Endothelial cell of umbilical vein (primary cell): Measurements from ENCODE around the gene GPR108. TPM values are rescaled to one million over a fixed set of nuclear protein-coding genes. Genes with fewer than 3 reads are reported as not detected.

Source experiments
- BruUV-seq: library from RNA; stranded (reverse); fragments of 400-500 nt; replicated peaks from 2 replicates; lab custom pipeline; 2021; lab: Mats Ljungman, UMichigan
- CTCF ChIA-PET: fragments of 300-600, 350-600 bp; sonication (Branson Sonifier 250); formaldehyde crosslinking; loops from one replicate; lab custom pipeline; 2021; ENCODE audit warnings: antibody characterized with exemption, inconsistent platforms; lab: Charles Lee
- POLR2A ChIA-PET: fragments of 300-600, 350-600 bp; sonication (Branson Sonifier 250); formaldehyde crosslinking; loops from one replicate; lab custom pipeline; 2021; ENCODE audit warnings: antibody characterized with exemption, inconsistent platforms; lab: Charles Lee
- DNase-seq: peaks from one replicate; pipeline ENCODE4 v3.0.0-alpha.2; 2011; ENCODE audit warnings: low read depth, low spot score
- FAIRE-seq: peaks from 2 replicates; lab custom pipeline; 2011; peaks lifted over from hg19 to GRCh38; lab: Jason Lieb, UNC
- H2AFZ ChIP-seq: 2 replicates; pipeline ENCODE4 v1.6.0; 2012; ENCODE audit warnings: low read depth, low read length, control low read depth, inconsistent platforms
- H3K27ac ChIP-seq: 2 replicates; pipeline ENCODE4 v1.5.1; 2011; ENCODE audit warnings: low read depth, mild to moderate bottlenecking, control low read depth, low read length, moderate library complexity; ENCODE audit not compliant: insufficient read depth
- H3K27me3 ChIP-seq, 2 experiments: 2 replicates each; pipeline versions ENCODE4 v1.6.0 to v1.6.1; 2011; ENCODE audit warnings: low read length in 2 of 2, mixed read lengths in 1 of 2; ENCODE audit not compliant: control insufficient read depth in 2 of 2, insufficient read depth in 2 of 2
- H3K36me3 ChIP-seq, 2 experiments: 2 replicates in 1 of 2; 3 replicates in 1 of 2; pipeline ENCODE4 v1.5.1; 2011; ENCODE audit warnings: low read length in 2 of 2, mild to moderate bottlenecking in 1 of 2, moderate library complexity in 1 of 2; ENCODE audit not compliant: control insufficient read depth in 2 of 2, insufficient read depth in 2 of 2; ENCODE audit errors: extremely low read depth in 1 of 2
- H3K4me1 ChIP-seq: 3 replicates; pipeline ENCODE4 v1.5.1; 2011; ENCODE audit warnings: mild to moderate bottlenecking, low read length; ENCODE audit not compliant: control insufficient read depth, insufficient read depth; ENCODE audit errors: extremely low read depth
- H3K4me2 ChIP-seq: 2 replicates; pipeline ENCODE4 v1.6.1; 2011; ENCODE audit warnings: low read length, control low read depth, mixed read lengths; ENCODE audit not compliant: insufficient read depth
- H3K4me3 ChIP-seq, 3 experiments: fragments of 200-600 bp in 1 of 3; sonication (generic), shearing (Covaris generic) in 1 of 3; replicated peaks in 1 of 3; 2 replicates each; pipeline ENCODE4 v1.5.1; 2011 to 2016; ENCODE audit warnings: control low read depth in 3 of 3, low read length in 3 of 3, mild to moderate bottlenecking in 2 of 3, inconsistent platforms in 1 of 3, low read depth in 1 of 3, moderate library complexity in 1 of 3; ENCODE audit not compliant: insufficient read depth in 1 of 3
- H3K79me2 ChIP-seq: 2 replicates; pipeline ENCODE4 v1.6.0; 2012; ENCODE audit warnings: low read length, inconsistent platforms; ENCODE audit not compliant: control insufficient read depth, insufficient read depth
- H3K9ac ChIP-seq: replicated peaks from 2 replicates; pipeline ENCODE3; 2011; ENCODE audit warnings: low read length, control low read depth; ENCODE audit not compliant: insufficient read depth; ENCODE audit errors: extremely low read depth
- H3K9me1 ChIP-seq: replicated peaks from 3 replicates; pipeline ENCODE4 v1.6.0; 2011; ENCODE audit warnings: mild to moderate bottlenecking, low read length; ENCODE audit not compliant: control insufficient read depth, insufficient read depth; ENCODE audit errors: extremely low read depth
- H3K9me3 ChIP-seq: replicated peaks from 2 replicates; pipeline ENCODE4 v1.5.1; 2012; ENCODE audit warnings: low read length, inconsistent platforms; ENCODE audit not compliant: control insufficient read depth, insufficient read depth
- H4K20me1 ChIP-seq: replicated peaks from 2 replicates; pipeline ENCODE3; 2011; ENCODE audit warnings: mild to moderate bottlenecking, low read length; ENCODE audit not compliant: control insufficient read depth, insufficient read depth; ENCODE audit errors: extremely low read depth
- EZH2 ChIP-seq: IDR thresholded peaks from 2 replicates; pipeline ENCODE4 v1.6.1; 2012; ENCODE audit warnings: borderline replicate concordance, low read depth, mild to moderate bottlenecking, moderate library complexity, low read length, inconsistent platforms; ENCODE audit not compliant: severe bottlenecking
- FOS ChIP-seq: IDR thresholded peaks from 2 replicates; pipeline ENCODE4 v1.6.1; 2011; ENCODE audit warnings: mild to moderate bottlenecking, low read length, moderate library complexity, borderline replicate concordance; ENCODE audit not compliant: insufficient read depth
- GATA2 ChIP-seq: IDR thresholded peaks from 2 replicates; pipeline ENCODE4 v1.7.0; 2011; ENCODE audit warnings: low read depth, mild to moderate bottlenecking, moderate library complexity, mixed read lengths, low read length; ENCODE audit not compliant: insufficient read length, insufficient read depth
- JUN ChIP-seq: IDR thresholded peaks from 2 replicates; pipeline ENCODE4 v1.6.1; 2011; ENCODE audit warnings: borderline replicate concordance, low read depth; ENCODE audit not compliant: insufficient read length, insufficient read depth
- MYC ChIP-seq: IDR thresholded peaks from one replicate; pipeline ENCODE4 v1.6.1; 2011; ENCODE audit warnings: mild to moderate bottlenecking, low read depth, low read length
- dilution Hi-C: fragments of 300-500 bp; cut with MboI; formaldehyde crosslinking; loops from one replicate; pipeline ENCODE4 v1.15.0; 2019; ENCODE audit warnings: low sequenced_read_pairs; ENCODE audit not compliant: extremely low pct_ligation_motif_present
- intact Hi-C: fragments of 100-400 bp; cut with micrococcal nuclease; formaldehyde crosslinking; loops from one replicate; pipeline ENCODE4 v1.10.0; 2022
- polyA plus RNA-seq, 4 experiments: library from polyadenylated mRNA; depleted of rRNA in 3 of 4; stranded (reverse) in 3 of 4; unstranded in 1 of 4; fragments of >200 nt; gene quantifications; 2 replicates each; pipeline versions ENCODE4 v1.2.1 to v1.2.3, GENCODE V29; 2011 to 2012; ENCODE audit warnings: missing spikeins in 1 of 4
- total RNA-seq: library from RNA; stranded (reverse); gene quantifications from 2 replicates; pipeline ENCODE4 v1.2.3, GENCODE V29; 2021
- TF ChIP-seq, protein P1 (sequence below): IDR thresholded peaks from 2 replicates; pipeline ENCODE4 v1.6.1; 2011; ENCODE audit not compliant: insufficient read depth, insufficient read length
- TF ChIP-seq, protein P2 (sequence below), 2 donors: IDR thresholded peaks; 1 replicate in 1 of 2; 2 replicates in 1 of 2; pipeline ENCODE4 v1.5.1; 2011; ENCODE audit warnings: low read length in 2 of 2, mild to moderate bottlenecking in 2 of 2, moderate library complexity in 2 of 2, control low read depth in 1 of 2, inconsistent platforms in 1 of 2, low read depth in 1 of 2; ENCODE audit not compliant: insufficient read depth in 1 of 2; ENCODE audit errors: extremely low read depth in 1 of 2

GPR108 gene
- total and polyA plus RNA-seq, 2 donors (not counting 3 experiments of a cell fraction or from before 2014, with no cell fraction given) = 68.5 to 80.2 TPM

DNA sequence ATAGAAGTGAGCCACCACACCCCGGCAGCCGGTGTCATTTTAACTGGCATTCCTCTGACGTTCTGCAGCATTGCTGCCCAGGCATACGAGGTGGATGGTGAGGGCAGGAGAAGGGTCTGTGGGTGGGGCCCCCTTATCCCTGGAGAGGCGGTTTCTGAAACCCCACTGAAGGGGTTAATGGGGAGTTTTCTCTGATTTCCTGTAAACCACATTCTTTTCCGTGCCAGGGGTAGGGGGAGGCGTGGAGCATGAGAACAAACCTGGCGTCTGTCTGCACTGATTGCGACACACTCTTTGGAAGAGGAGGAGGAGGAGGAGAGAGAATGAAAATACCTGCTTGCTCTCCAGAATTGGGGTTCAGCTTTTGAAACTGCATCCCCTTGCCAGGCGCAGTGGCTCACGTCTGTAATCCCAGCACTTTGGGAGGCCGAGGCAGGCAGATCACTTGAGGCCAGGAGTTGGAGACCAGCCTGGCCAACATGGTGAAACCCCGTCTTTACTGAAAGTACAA lies 14.2 kb downstream of the GPR108 start:
- Histone ChIP-seq H3K9ac (no peak overlapping the region), H3K4me1 (no peaks in the 10 kb centered on the region), H2AFZ (no peak overlapping the region), H3K27me3 (no peaks in the 10 kb centered on the region), H3K9me3 (no peaks in the 10 kb centered on the region), H3K36me3 (no peaks in the 10 kb centered on the region), H4K20me1 (no peaks in the 10 kb centered on the region), H3K4me3 (no peak overlapping the region), H3K79me2 (no peaks in the 10 kb centered on the region), H3K4me2 (no peak overlapping the region), H3K27ac (no peak overlapping the region), H3K9me1 (no peaks in the 10 kb centered on the region)
- POLR2A ChIA-PET = no interaction called here
- CTCF ChIA-PET = no interaction called here
- BruUV-seq = no TSS peak
- TF ChIP-seq GATA2 = no peak
- TF ChIP-seq JUN = no peak
- TF ChIP-seq FOS = no peak
- no peak for TF ChIP-seq EZH2
- TF ChIP-seq MYC = no peak
- TF ChIP-seq, protein P1, sequence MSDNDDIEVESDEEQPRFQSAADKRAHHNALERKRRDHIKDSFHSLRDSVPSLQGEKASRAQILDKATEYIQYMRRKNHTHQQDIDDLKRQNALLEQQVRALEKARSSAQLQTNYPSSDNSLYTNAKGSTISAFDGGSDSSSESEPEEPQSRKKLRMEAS = no peak
- TF ChIP-seq, protein P2, sequence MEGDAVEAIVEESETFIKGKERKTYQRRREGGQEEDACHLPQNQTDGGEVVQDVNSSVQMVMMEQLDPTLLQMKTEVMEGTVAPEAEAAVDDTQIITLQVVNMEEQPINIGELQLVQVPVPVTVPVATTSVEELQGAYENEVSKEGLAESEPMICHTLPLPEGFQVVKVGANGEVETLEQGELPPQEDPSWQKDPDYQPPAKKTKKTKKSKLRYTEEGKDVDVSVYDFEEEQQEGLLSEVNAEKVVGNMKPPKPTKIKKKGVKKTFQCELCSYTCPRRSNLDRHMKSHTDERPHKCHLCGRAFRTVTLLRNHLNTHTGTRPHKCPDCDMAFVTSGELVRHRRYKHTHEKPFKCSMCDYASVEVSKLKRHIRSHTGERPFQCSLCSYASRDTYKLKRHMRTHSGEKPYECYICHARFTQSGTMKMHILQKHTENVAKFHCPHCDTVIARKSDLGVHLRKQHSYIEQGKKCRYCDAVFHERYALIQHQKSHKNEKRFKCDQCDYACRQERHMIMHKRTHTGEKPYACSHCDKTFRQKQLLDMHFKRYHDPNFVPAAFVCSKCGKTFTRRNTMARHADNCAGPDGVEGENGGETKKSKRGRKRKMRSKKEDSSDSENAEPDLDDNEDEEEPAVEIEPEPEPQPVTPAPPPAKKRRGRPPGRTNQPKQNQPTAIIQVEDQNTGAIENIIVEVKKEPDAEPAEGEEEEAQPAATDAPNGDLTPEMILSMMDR (IDR thresholded peaks at IDR 0.05; ENCODE audit: extremely low read depth in 1 of 2, insufficient read depth in 1 of 2, low read depth in 1 of 2, low read length in 2 of 2) = no peak
- FAIRE-seq (no peak), DNase-seq (no peak)
- intact Hi-C loops (no loop called here), dilution Hi-C loops (no loop called here)
